Stimulated activated memory B cell treated with anti-CD40 and anti-IgM and Interleukin-4, amounts not matched to agents 10 μg/mL and 1 μg/mL and 100 μg/mL, for 72 hours (primary cell): Measurements from ENCODE around the gene LRRC45.

Experiments used
- ATAC-seq: fragments of 150-1000 bp; cut with Tn5 transposase; 2 replicates; pipeline ENCODE4 v1.10.0; 2021
- H3K27ac Mint-ChIP-seq: one replicate; pipeline ENCODE4 v1.8.0; 2022; ENCODE audit warnings: mild to moderate bottlenecking, mixed read lengths
- H3K27me3 Mint-ChIP-seq: one replicate; pipeline ENCODE4 v1.8.0; 2022; ENCODE audit warnings: mixed read lengths
- H3K36me3 Mint-ChIP-seq: one replicate; pipeline ENCODE4 v1.8.0; 2022; ENCODE audit warnings: mixed read lengths
- H3K4me1 Mint-ChIP-seq: one replicate; pipeline ENCODE4 v1.8.0; 2022; ENCODE audit warnings: mixed read lengths
- H3K4me3 Mint-ChIP-seq: one replicate; pipeline ENCODE4 v1.8.0; 2022; ENCODE audit warnings: mild to moderate bottlenecking, moderate library complexity, mixed read lengths
- H3K9me3 Mint-ChIP-seq: one replicate; pipeline ENCODE4 v1.8.0; 2022; ENCODE audit warnings: mixed read lengths

Gene LRRC45

DNA sequence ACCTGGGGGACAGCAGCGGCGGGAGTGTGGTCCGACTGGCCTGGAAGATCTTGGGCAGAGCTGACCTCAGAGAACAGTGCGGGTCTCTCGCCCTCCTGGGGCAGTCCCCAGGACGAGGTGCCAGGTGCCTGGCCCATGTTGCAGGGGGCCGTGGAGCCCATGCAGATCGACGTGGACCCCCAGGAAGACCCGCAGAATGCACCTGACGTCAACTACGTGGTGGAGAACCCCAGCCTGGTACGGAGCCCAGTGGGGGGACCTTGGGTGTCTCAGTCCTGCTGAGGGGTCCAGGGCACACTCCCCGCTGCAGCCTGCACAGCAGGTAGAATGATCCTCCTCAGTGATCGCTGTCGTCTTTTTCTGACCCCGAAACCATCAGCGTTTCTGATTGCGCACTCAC is 30.0 kb downstream of the LRRC45 start:
- no peaks in the 10 kb centered on the region for H3K9me3 Mint-ChIP-seq
- H3K36me3 Mint-ChIP-seq, result peaks cover 21% of the 10 kb centered on the region
- no peak overlapping the region for H3K27ac Mint-ChIP-seq
- peaks cover 19% of the 10 kb centered on the region for H3K4me1 Mint-ChIP-seq
- no peak for ATAC-seq
- H3K27me3 Mint-ChIP-seq, result no peaks in the 10 kb centered on the region
- H3K4me3 Mint-ChIP-seq, result peak overlapping the region; percentile 85

GRCh38 chr17:82053556-82054263 is 30.6 kb downstream of the LRRC45 start:
- Mint-ChIP-seq H3K4me3 (peak overlapping the region; percentile 85), H3K36me3 (peaks cover 25% of the 10 kb centered on the region), H3K9me3 (no peaks in the 10 kb centered on the region), H3K27me3 (no peaks in the 10 kb centered on the region), H3K4me1 (peaks cover 19% of the 10 kb centered on the region), H3K27ac (no peak overlapping the region)
- no peak for ATAC-seq

GRCh38 chr17:82054351-82055022 is 31.4 kb downstream of the LRRC45 start:
- no peak overlapping the region for H3K4me3 Mint-ChIP-seq

DNA sequence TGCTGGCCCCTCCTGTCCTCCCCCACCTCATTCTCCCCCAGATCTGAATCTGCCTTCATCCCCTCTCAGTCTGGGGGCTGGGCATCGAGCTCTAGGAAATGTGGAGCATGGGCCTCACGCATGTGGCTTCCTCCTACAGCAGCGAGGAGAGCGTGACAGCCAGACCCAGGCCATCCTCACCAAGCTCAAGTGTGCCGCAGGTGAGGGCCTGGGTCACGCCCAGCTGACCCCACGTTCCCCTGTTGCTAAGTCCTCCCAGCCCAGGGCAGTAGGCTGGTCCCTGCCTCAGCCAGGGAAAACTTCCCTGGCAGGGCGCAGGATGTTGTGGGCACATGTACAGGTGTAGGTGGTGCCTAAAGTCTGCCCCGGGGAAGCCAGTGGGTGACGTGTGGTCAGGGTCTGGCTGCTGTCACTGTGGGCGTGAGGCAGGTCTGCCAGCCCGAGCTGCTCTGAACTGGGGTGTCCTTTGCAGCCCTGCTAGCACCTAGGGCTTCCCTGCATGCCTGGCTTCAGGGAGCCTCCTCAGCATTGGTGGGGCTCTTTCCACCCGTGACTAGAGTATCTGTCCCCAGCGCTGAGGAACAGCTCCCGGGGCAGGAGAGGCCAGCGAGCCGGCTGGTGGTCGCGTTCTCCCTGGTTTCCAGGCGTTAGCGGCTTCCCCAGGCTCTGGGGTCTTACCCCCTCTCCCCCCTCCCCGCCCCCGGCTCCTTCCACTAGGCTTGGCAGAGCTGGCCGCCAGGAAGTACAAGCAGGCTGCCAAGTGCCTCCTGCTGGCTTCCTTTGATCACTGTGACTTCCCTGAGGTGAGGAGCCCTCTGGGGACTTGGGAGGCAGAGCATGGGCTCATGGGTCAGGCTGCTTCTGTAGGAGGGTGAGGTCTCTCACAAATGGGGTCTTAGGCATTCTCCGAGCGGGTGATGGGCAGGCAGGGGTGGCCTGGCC is 32.2 kb downstream of the LRRC45 start:
- Mint-ChIP-seq H3K4me1 (peaks cover 18% of the 10 kb centered on the region), H3K9me3 (no peaks in the 10 kb centered on the region), H3K27me3 (no peaks in the 10 kb centered on the region), H3K36me3 (peaks cover 32% of the 10 kb centered on the region), H3K27ac (no peak overlapping the region), H3K4me3 (no peak overlapping the region)
- ATAC-seq, result no peak

More at GRCh38 chr17:82054351-82055022, 31.4 kb downstream of the LRRC45 start:
- H3K4me1 Mint-ChIP-seq, result peaks cover 19% of the 10 kb centered on the region
- H3K27me3 Mint-ChIP-seq, result no peaks in the 10 kb centered on the region
- no peak overlapping the region for H3K27ac Mint-ChIP-seq
- H3K36me3 Mint-ChIP-seq, result peaks cover 28% of the 10 kb centered on the region
- ATAC-seq, result no peak
- no peaks in the 10 kb centered on the region for H3K9me3 Mint-ChIP-seq

- H3K27me3 Mint-ChIP-seq, result no peaks in the 10 kb centered on the region
- H3K36me3 Mint-ChIP-seq, result peaks cover 33% of the 10 kb centered on the region
- peaks cover 11% of the 10 kb centered on the region for H3K4me1 Mint-ChIP-seq
- no peak overlapping the region for H3K27ac Mint-ChIP-seq
- no peaks in the 10 kb centered on the region for H3K9me3 Mint-ChIP-seq
- ATAC-seq, result no peak
- H3K4me3 Mint-ChIP-seq, result no peak overlapping the region
Observed at GRCh38 chr17:82055965-82056728, 33.0 kb downstream of the LRRC45 start.

DNA sequence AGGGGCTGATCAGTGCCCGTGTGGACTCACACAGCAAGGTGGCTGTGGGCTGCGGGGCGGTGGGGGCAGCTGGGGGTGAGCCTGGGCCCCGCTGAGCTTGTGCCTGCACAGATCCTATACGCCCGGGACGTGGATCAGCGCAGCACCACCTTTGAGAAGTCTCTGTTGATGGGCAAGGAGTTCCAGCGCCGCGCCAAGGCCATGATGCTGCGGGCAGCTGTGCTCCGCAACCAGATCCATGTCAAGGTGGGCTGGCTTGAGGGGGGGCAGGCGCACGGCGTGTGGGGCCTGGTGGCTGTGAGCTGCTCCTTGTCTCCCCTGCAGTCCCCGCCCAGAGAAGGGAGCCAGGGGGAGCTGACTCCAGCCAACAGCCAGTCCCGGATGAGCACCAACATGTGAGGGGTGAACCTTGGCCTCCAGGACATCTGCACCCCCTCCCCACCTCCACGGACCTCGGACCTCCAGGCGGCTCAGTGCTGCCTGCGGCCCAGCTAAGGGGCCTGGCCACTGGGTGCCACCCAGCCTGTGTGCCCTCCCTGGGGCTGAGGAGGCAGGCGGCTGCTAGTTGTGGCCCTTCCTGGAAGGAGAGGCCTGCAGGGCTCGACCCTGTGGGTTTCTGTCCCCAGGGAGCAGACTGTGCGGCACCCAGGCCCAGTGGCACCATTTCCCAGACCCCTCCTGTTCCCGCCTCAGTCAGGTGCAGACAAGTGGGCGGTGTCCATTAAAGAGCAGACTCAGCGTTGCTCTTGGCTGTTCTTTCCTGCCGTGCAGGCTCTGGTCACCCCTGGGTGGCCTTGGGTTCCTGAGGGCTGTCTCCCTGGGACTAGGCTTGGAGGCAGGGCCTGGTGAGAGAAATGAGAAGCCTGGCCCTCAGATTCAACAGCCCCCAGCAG is 33.9 kb downstream of the LRRC45 start:
- peaks cover 37% of the 10 kb centered on the region for H3K36me3 Mint-ChIP-seq
- H3K4me1 Mint-ChIP-seq, result peaks cover 11% of the 10 kb centered on the region
- H3K4me3 Mint-ChIP-seq, result no peak overlapping the region
- no peak for ATAC-seq
- H3K27me3 Mint-ChIP-seq, result no peaks in the 10 kb centered on the region
- H3K9me3 Mint-ChIP-seq, result no peaks in the 10 kb centered on the region
- peak overlapping the region; percentile 44 for H3K27ac Mint-ChIP-seq

GRCh38 chr17:82058230-82058854 is 35.2 kb downstream of the LRRC45 start:
- Mint-ChIP-seq H3K27ac (peak overlapping the region; percentile 44), H3K36me3 (peaks cover 41% of the 10 kb centered on the region), H3K9me3 (no peaks in the 10 kb centered on the region), H3K4me3 (no peak overlapping the region), H3K27me3 (no peaks in the 10 kb centered on the region), H3K4me1 (peaks cover 11% of the 10 kb centered on the region)
- no peak for ATAC-seq

DNA sequence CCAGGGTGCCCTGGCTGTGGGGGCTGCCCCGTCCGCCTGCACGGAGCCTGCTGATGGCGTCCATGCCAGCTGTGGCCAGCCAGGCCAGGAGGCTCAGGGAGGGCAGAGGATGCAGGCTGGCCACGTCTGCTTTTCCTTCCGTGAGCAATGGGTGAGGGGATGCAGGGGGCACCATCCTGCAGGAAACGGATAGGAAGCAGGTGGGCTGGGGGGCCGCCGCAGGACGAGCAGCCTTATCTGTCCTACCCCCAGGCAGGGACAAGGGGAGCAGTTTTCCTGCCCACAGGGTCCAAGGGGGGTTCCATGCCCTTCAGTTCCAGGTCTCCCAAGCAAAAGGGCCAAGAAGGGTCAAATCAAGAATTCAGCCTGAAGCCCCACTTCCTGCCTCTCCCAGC is 35.7 kb downstream of the LRRC45 start:
- ATAC-seq, result no peak
- Mint-ChIP-seq H3K36me3 (peaks cover 41% of the 10 kb centered on the region), H3K27me3 (no peaks in the 10 kb centered on the region), H3K4me3 (no peak overlapping the region), H3K9me3 (no peaks in the 10 kb centered on the region), H3K27ac (no peak overlapping the region), H3K4me1 (peaks cover 11% of the 10 kb centered on the region)

- Mint-ChIP-seq H3K4me1 (peaks cover 15% of the 10 kb centered on the region), H3K9me3 (no peaks in the 10 kb centered on the region), H3K4me3 (no peak overlapping the region), H3K27ac (no peak overlapping the region), H3K36me3 (peaks cover 39% of the 10 kb centered on the region), H3K27me3 (no peaks in the 10 kb centered on the region)
- ATAC-seq, result no peak
Observed at GRCh38 chr17:82059272-82060000, 36.3 kb downstream of the LRRC45 start.

DNA sequence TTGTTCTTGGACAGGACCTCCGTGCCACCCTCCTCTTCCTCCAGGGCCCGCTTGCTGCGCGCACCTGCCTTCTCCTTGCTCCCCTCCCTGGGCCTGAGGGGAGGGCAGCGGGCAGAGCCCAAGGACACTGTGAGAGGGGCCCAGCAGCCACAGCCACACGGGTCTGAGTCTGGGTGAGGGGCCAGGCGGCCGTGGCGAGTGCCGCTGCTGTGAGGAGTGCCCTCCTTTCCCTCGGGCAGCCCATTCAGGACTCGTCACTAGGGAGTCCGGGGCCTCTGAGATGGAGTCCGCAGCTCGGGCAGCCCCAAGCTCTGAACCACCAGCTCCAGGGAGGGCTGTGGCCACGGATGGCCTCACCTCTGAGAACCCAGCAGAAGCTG is 36.9 kb downstream of the LRRC45 start:
- H3K27me3 Mint-ChIP-seq, result no peaks in the 10 kb centered on the region
- no peak overlapping the region for H3K27ac Mint-ChIP-seq
- ATAC-seq, result no peak
- no peak overlapping the region for H3K4me3 Mint-ChIP-seq
- no peaks in the 10 kb centered on the region for H3K9me3 Mint-ChIP-seq
- H3K36me3 Mint-ChIP-seq, result peaks cover 34% of the 10 kb centered on the region
- peaks cover 17% of the 10 kb centered on the region for H3K4me1 Mint-ChIP-seq

GRCh38 chr17:82060614-82061013 is 37.5 kb downstream of the LRRC45 start:
- Mint-ChIP-seq H3K27ac (no peak overlapping the region), H3K4me1 (peaks cover 14% of the 10 kb centered on the region), H3K4me3 (no peak overlapping the region), H3K36me3 (peaks cover 30% of the 10 kb centered on the region), H3K27me3 (no peaks in the 10 kb centered on the region), H3K9me3 (no peaks in the 10 kb centered on the region)
- no peak for ATAC-seq

DNA sequence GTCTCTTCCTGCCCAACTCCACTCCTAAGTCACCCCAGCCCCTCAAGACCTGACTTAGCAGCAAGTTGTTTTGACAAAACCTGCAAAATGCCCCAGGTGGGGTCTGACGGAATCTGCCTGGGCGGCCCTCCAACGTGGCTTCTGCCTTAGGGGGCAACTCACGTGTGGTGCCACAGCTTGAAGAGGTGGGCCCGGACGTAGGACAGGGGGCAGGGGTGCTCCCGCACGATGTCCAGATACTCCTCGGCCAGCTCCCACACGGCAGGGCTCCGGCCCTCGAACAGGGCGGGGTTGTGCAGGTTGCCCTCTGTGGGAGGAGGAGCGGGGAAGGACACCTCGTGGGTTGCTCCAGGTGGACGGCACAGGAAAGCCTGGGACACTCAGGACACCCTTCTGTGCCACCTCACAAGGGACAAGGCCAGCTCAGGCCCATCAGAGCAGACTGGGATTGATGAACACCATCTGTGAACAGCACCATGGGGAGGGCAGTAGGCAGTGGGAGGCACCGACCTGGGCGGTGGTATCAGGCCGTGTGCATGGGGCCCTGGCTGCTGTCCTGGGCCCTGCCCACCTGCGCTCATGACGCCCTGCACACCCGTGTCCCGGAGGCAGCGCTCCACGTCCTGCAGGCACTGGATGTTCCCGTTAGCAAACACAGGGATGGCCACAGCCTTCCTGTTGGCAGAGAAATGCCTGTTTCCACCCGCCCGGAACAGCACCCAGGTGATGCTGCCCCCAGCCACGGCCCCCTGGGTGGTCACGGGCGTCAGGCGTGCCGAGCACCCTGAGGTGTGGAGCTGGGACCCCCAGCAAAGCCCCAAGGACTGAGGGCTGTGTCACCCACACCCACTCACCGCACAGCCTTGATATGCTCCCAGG is 38.2 kb downstream of the LRRC45 start:
- Mint-ChIP-seq H3K27me3 (no peaks in the 10 kb centered on the region), H3K4me1 (peaks cover 18% of the 10 kb centered on the region), H3K4me3 (no peak overlapping the region), H3K27ac (no peak overlapping the region), H3K9me3 (no peaks in the 10 kb centered on the region), H3K36me3 (peaks cover 30% of the 10 kb centered on the region)
- no peak for ATAC-seq
